GM12892 (cell line): ENCODE data around the gene CPLX1.

Experiments
- POLR2A ChIP-seq: IDR thresholded peaks from 2 replicates; pipeline ENCODE4 v1.6.1; 2011; ENCODE audit warnings: low read depth, low read length, control low read depth
- POLR2AphosphoS5 ChIP-seq: IDR thresholded peaks from 2 replicates; pipeline ENCODE4 v1.6.1; 2011; ENCODE audit warnings: low read depth, low read length, control low read depth

- no peak for TF ChIP-seq POLR2AphosphoS5
- no peak for TF ChIP-seq POLR2A
Observed at GRCh38 chr4:833156-833555, 7.2 kb upstream of the CPLX1 start.
